NCI-H187 treated with DMSO at 0.1 percent for 48 hours (cell line): Measurements from ENCODE around the gene SPTLC2.
"Not testable (repeated sequence)": the region's sequence is repeated elsewhere in the genome, so short reads cannot be mapped to it uniquely, and the experiment has no call there.

Experiments used
- DNase-seq: peaks from one replicate; lab custom pipeline; 2025; lab: John Stamatoyannopoulos, UW

Gene SPTLC2

DNA sequence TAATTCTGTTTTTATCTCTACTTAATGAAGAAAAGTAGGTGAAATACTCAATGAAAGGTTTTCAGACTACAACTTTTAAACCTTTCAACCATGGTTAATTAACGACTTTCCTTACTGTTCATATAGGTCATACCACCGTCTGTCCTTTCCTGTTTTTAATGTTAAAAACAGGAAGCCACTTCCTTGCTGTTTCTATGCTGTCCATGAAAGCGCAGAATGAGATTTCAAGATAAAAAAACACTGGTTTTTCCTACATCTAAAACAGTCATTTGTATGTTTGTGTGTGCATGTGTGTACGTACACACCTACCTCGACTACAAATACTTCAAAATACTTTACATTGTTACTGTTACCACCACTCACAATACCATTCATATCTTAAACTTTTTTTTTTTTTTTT, 27.3 kb downstream of the SPTLC2 start:
- no peak for DNase-seq

DNA sequence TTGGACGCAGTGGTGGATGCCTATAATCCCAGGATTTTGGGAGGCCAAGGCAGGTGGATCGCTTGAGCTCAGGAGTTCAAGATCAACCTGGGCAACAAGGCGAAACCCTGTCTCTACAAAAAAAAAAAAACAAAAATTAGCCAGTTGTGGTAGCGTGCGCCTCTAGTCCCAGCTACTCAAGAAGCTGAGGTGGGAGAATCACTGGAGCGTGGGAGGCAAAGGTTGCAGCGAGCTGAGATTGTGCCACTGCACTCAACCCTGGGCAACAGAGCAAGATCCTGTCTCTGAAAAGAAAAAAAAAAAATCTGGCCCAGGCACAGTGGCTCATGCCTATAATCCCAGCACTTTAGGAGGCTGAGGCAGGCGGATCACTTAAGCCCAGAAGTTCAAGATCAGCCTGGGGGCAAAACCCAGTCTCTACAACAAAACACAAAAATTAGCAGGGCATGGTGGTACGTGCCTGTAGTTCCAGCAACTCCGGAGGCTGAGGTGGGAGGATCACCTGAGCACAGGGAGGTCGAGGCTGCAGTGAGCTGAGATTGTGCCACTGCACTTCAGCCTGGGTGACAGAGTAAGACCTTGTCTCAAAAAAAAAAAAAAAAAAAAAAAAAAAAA, 27.9 kb downstream of the SPTLC2 start:
- DNase-seq = not testable (repeated sequence)

DNA sequence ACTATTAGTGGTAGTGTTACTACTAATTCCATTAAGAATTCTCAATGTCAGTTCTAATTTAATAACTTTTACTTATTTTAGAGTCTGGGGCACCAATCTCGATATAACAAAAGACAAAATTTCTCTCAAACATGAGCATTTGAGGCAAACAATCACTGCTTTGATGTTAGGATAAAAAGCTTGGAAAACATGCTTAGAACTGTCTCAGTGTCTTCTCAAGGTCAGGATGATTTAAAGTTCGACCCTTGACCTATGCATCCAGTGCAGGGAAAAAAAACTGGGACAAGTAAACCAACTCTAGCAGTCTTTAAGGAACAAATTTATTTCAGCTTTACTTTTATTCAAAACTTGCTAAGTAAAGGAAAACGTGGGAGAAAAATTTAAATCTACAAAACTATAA, 31.1 kb downstream of the SPTLC2 start:
- DNase-seq = no peak

DNA sequence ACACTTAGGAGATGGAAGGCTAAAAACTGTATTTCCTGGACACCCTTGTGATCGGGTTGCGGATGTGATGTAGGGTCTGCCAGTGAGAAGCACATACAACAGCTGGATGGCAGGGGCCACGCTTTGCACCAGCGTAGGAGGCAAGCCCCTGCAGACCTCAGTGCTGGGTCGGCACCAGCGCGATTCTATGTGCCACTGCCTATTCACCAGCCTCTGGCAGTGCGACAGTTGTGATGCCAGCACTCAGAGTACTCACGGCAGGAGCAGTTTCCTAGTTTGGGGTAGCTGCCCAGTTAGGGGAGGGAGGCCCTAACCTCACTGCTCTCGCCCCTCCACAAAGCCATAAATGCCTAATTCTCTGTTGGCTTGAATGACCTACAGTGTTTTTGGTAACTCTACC, 31.6 kb downstream of the SPTLC2 start:
- DNase-seq = no peak

DNA sequence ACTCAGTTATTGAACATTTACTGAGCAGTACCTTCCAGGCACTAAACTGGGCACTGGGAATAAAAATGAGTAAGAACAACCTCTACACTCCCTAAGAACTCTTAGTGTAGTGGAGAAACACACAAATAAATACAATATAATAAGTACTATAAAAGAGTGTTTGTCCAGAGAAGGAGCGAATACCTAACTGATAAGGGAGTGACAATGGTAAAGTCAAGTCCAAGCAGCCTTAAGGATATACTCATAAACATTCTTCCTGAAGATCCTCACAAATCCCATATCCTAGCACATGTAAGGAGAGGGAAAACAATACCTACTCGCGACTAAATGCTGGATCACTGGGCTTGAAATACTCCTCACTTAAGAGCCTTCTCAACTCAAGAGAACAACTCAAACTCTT, 32.8 kb downstream of the SPTLC2 start:
- DNase-seq = no peak

DNA sequence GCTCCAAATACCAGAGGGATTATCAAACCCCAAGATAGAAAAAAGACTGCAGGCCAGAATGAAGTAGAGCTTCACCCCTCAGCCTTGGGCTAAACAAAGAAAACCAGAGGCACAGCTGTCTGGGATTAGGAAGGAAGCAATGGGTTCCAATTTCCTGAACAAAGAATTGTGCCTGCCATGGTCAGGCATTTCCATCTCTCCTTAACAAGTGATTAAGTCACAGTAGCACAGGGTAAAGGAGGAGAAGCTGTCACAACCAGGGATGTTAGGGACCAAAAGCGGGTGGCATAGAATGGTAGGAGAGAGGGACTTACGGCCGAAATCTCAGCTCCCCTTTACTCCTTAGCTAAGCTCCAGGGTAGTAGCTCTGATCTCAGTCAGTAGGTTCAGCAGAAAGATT, 33.9 kb downstream of the SPTLC2 start:
- DNase-seq = no peak

DNA sequence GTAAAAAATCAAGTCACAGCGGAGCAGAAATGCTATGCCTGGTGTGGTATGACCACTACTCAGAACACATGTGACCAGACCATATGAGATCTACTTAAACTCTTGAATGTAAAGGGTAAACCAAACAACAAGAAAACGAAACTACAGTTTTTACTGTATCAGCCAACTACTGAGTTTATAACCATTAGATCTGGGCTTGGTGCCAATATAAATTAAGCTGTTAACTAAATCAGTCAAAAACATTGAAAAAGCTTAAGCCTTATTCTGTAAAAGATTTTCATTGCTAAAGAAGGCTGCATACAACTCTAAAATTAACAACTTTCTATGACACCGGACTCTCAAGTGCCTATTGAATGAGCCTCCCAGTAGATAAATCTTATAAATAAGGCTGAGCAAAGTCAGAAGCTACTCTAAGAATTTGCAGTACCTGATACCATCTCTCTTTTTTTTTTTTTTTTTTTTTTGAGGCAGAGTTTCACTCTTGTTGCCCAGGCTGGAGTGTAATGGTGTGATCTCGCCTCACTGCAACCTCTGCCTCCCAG, 35.4 kb downstream of the SPTLC2 start:
- no peak for DNase-seq

DNA sequence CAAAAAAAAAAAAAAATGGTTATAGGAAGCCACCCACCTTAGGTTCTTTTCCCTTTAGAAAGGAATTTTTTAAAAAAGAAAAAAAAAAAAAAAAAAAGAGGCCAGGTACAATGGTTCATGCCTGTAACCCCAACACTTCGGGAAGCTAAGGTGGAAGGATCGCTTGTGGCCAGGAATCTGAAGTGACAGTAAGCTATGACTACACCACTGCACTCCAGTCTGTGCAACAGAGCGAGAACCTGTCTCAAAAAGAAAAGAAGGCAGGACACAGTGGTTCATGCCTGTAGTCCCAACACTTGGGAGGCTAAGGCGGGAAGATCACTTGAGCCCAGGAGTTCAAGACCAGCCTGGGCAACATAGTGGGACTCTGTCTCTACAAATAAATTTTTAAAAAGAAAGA, 36.0 kb downstream of the SPTLC2 start:
- DNase-seq = no peak

DNA sequence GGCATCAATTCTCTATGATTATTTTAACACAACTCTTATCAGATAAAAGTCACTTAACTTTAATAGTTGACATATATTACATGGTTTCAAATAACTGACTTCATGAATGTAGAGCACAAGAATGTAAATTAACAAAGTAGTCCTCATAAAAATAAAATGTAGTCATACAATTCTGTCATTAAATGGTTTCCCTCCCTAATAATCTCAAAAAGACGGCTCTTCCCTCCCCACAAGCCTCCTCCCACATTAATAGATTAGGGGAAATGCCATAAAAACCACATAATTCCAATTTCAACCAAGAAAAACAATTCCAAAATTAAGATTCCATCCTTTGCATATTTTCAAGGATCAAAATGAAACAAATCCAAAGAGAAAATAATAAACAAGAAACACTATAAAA, 36.7 kb downstream of the SPTLC2 start:
- no peak for DNase-seq

DNA sequence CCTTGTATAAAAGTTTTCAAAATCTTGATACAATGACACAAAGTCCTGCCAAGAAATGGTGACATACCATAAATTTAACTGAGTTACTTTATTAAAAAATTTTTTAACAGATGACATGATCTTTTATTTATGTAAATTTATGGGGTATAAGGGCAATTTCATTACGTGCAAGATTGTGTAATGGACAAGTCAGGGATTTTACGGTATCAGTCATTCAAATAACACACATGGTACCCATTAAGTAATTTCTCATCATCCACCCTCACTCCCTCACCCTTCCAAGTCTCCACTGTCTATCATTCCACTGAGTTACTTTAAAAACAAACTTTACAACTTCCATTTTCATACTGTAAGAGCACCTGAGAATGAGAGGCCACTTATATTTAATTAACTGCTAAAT, 37.4 kb downstream of the SPTLC2 start:
- no peak for DNase-seq

DNA sequence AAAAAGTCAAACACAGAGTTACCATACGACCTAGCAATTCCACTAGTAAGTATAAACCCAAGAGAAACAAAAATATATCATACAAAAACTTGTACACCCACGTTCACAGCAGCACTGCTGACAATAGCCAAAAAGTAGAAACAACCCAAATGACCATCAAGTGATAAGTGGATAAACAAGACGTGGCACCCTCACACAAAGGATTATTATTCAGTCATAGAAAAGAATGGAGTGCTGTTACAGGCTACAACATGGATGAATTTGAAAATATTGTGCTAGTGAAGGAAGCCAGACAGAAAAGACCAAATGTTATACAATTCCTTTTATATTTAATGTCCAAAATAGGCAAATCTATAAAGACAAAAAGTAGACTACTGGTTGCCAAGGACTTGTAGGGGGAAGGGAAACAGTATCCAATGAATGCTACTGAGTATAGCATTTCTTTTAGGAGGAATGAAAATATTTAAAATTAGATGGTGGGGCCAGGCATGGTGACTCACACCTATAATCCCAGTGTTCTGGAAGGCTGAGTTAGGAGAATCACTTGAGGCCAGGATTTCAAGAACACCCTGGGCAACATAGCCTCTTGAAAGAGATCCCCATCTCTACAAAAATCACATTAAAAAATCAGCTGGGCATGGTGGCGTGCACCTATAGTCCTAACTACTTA, 41.9 kb downstream of the SPTLC2 start:
- DNase-seq = no peak

DNA sequence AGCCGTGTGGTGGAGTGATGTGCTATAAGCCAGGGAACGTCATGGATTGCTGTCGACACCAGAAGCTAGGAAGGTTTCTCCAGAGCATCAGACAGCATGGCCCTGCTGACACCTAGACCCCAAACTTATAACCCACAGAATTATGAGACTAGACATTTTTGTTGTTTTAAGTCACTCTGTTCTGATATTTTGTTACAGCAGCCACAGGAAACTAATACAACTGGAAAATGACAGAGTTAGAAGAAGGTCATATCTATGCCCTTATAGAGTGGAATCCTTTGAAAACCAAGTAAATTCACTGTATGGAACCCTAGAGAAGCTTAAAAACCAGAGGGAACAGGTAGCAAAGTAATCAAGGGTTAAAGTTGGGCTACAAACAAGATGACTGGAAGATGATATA, 42.5 kb downstream of the SPTLC2 start:
- DNase-seq = no peak

DNA sequence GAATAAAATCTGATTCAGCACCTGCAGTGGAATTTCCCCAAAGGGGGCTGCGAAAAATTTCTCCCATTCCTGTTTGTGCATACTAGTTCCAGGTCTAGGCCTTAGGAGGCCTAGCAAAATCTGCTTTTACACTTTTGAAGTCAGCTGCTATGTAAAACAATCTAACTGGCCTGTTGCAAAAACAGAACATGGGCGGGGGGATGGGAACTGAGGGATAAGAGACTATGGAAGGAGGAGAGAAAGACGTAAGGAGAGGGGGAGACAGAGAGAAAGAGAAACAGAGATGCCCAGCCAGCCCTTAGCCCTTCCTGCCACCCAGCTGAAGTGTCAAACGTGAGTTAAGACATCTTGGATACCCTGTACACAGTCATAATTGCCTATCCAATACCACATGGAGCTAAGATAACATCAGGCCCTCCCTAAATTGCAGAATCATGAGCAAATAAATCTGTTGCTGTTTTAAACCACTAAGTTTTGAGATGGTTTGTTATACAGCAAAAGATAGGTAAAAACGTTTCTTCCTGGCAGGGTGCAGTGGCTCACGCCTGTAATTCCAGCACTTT, 45.6 kb downstream of the SPTLC2 start:
- no peak for DNase-seq

DNA sequence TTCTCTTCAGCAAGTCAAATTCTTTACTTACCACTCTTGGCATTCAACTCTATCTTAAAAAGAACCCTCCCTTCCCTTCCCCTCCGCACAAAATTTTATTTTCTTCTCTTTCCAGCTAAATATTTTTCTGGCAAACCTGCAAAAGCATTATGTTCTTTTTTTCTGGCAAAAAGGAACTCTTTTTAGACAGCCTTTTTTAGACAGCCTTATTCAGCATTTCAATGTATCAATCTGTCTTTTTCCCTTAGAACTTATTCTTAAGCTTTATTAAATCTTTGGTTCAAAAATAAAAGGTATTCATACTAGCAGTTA, 50.5 kb downstream of the SPTLC2 start:
- DNase-seq = no peak

DNA sequence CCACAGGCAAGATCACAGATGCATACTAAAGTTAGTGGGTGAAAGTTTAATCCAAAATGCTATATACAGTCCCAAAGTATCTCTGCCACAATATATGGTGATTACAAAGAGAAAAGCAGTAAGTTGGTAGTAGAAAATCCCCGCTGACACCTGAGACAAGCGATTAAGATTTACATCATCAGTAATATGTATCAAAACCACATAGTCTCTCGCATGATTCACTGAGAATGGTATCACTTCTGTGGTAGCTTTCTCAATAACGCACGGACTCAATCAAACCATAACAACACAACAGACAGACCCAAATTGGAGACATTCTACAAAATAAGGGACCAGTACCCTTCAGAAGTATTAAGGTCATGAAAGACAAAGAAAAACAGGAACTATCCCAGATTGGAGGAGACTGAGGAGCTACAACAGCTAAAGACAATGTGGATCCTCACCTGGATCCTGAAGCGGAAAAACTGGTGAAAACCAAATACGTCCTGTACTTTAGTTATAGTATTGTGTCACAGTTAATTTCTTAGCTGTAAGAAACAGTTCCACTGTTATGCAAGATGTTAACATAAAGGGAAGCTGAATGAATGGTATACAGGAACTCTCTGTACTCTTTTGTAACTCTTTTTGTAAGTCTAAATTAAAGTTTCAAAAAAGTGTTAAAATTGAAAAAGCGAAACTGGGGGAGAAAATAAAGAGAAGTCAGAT, 51.0 kb downstream of the SPTLC2 start:
- no peak for DNase-seq

DNA sequence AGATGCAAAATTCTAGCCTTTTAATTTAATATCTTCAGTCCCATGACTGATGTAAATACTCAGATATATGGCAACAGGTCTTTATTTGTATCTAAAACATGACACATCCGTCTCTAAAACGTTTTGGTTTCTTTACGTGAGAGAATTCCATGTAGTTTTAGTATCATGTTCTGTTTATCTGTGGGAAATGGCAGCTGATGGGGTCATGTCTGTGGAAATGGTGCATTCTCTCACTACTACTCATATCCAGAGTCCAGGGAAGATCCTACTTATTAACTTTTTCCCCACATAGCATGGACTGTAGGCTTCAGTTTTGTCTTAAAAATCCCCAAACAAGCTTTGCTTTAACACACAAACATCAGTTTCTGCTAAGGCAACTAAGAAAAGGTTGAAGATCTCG, 53.8 kb downstream of the SPTLC2 start:
- no peak for DNase-seq

DNA sequence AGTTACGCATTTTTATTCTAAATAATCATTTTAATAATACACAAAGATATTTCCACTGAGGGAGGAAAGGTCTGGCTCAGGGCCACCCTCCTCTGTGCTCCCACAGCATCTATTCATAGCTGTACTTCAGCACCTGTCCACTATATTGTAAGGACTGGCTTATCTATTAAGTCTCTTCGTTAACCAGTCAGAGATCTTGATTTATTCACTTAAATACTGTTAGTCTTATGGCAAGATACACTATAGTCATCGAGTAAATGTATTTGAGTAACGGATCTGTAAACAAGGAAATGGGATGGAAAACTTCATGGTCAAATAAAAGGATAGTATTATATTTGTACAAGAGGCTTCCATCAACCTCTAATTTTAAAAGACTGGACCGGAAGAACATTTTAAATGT, 54.6 kb downstream of the SPTLC2 start:
- no peak for DNase-seq

DNA sequence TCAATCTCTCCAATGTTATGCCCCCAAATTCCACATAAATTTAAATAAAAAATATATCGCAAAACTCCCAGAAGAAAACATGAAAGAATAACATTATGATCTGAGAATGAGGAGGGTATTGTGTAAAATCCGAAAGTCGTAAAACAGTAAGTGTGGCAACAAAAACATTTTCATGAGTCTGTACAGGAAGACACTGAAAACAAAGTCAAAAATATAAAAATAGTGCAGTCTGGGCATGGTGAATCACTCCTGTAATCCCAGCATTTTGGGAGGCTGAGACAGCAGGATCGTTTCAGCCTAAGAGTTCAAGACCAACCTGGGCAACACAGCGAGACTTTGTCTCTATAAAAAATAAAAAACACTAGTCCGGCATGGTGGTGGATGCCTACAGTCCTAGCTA, 57.1 kb downstream of the SPTLC2 start:
- DNase-seq = no peak

DNA sequence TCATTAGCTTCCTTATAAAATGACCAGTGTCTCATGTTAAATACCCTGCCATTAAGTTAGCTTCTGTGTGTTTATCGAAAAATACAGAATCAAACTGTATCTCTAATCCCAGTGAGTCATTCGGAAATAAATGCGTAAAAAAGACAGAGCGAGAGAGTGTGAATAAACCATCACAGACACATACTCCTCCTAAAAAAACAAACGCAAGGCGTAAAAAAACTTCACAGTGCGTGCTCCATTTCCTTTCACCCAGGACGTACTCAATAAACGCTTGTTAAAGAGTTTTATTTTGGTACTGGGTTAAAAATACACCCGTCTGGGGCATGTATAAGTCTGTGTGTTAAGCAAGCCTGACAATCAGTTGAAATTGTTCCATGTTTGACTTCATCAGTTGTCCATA, 59.0 kb downstream of the SPTLC2 start:
- DNase-seq = no peak

DNA sequence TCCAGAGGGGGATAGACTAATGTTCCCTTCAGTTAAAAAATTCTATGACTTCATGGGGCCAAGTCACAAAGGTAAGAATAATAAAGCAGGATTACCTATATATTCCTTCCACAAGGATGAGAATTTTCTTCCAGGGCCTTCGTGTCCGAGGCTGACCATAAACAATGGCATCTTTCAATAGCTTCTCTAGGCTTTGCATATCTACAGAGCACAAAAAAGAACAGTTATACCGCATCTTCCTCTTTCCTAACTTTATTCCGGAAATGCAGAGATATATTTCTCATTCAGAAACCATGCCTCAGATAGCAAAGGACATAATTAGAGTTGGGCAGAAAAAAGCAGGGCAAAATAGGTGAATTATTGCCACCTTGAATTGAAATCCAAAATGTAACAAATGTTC, 59.5 kb downstream of the SPTLC2 start:
- DNase-seq = no peak

DNA sequence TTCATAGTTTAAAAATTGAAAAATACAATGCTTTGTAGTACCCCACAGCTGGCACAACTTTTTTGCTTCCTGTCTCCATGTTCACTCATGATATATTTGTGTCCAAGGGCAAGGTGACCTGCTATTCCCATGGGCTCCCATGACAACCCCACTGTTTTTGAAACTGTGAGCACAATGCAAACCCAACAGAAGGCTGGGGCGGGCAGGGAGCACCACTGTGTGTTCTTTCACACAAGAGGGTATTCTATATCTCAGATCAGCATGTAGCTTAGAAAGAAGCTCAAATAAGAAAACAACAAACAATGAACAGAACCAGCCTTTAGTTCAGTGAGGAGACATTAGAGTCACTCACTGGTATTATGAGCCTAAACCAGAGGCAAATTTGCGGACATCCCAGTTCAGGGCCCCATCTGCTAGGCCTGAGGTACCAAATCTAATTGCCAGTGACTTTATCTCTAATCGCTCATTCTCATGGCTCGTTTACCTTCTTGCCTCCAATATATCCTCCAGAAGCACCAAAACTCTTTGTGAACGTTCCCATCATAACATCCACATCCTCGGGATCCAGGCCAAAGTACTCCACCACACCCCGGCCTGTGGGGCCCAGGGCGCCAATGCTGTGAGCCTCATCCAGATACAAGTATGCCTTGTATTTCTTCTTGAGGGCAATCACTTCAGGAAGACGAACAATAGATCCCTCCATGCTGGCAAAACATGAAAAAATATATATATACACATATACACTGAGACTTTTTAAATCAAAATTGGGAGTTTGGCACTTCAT, 61.4 kb downstream of the SPTLC2 start:
- DNase-seq = no peak

DNA sequence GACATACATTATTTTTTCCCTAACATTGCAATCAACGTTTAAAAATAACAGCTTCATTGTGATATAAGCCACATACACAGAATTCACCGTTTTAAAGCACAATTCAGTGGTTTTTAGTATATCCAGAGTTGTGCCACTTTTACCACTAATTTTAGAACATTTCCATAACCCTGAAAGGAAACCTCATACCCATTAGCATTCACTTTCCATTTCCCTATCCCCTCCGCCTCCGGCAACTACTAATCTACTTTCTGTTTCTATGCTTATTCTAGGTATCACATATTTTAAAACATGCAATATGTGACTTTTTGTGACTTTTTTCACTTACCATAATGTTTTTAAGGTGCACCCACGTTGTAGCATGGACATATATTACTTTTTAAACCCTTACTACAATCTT, 62.2 kb downstream of the SPTLC2 start:
- no peak for DNase-seq
